ENCODE results near the gene PRKCE. TPM values are rescaled to one million over a fixed set of nuclear protein-coding genes. Genes with fewer than 3 reads are reported as not detected.
"Not testable (repeated sequence)": the region's sequence is repeated elsewhere in the genome, so short reads cannot be mapped to it uniquely, and the experiment has no call there.

PRKCE gene
- total RNA-seq, 1 donor from 2014 or later = 28.4 TPM

- no peak for DNase-seq (ENCODE audit: low read depth in 2 of 2)
Observed at GRCh38 chr2:45664635-45665261, 13.3 kb downstream of the PRKCE start.

DNA sequence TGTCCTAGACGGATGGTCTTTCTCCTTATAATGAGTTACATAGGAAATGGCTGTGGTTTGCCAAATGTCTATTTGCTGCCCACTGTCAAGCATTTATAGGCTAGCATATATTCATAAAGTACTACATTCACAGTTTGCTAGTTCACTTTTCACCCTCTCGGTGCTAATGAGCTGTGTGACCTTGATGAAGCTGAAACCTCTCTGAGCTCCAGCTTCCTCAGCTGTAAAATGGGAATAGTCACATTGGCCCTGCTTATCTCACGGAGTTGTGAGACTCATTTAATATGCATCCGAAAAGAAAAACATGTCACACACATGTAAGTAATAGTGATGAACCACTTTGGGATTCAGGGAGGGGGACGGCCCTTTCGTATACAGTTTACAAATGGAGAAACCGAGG lies 17.0 kb downstream of the PRKCE start:
- DNase-seq (ENCODE audit: low read depth in 2 of 2) = no peak

DNA sequence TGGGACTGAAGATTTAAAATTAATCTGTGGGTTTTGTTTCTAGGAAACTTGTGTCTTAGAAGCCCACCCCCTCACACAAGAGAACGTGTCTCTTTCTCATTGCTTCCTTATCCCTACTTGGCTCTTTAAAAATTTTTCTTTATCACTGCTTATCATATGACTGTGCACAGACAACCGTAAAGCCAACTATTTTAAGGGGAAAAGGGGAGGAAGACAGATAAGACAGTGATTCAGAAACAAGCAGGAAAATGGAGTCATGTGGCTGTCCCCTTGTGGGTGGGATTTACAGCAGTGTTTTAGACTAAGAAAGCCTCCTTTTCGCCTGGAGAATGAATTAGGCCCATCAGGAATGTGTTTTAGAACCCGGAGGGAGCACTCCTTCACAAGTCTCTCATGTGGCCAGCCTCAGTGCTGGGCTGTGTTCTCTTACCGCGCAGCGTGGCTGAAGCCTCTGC lies 17.6 kb downstream of the PRKCE start:
- peak; percentile 16 to 93 for DNase-seq (ENCODE audit: low read depth in 2 of 2)

DNA sequence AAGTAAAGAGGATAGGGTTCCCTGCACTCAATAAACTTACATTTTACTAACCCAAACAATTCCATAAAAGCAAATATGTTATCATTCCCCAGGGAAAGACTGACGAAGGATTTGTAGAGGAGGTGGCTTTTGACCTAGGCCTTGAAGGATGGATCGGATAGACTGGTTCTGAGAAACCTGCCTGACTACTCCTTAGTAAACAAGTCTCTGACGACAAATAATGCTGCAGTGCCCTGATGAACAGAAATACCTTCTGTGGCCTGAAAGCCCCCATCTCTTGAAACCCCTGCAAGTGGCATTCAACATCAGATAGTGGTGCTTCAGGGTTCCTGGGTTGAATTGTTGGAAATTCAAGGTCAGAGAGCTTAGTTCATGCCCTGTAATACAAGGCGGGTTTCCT lies 19.2 kb downstream of the PRKCE start:
- no peak for DNase-seq (ENCODE audit: low read depth in 2 of 2)

- DNase-seq (ENCODE audit: low read depth in 2 of 2) = no peak
Observed at GRCh38 chr2:45672138-45672537, 20.7 kb downstream of the PRKCE start.

- no peak for DNase-seq (ENCODE audit: low read depth in 2 of 2)
Observed at GRCh38 chr2:45674035-45674816, 22.8 kb downstream of the PRKCE start.

- DNase-seq (ENCODE audit: low read depth in 2 of 2) = no peak
Observed at GRCh38 chr2:45675263-45675812, 23.9 kb downstream of the PRKCE start.

- no peak for DNase-seq (ENCODE audit: low read depth in 2 of 2)
Observed at GRCh38 chr2:45676088-45676487, 24.6 kb downstream of the PRKCE start.

DNA sequence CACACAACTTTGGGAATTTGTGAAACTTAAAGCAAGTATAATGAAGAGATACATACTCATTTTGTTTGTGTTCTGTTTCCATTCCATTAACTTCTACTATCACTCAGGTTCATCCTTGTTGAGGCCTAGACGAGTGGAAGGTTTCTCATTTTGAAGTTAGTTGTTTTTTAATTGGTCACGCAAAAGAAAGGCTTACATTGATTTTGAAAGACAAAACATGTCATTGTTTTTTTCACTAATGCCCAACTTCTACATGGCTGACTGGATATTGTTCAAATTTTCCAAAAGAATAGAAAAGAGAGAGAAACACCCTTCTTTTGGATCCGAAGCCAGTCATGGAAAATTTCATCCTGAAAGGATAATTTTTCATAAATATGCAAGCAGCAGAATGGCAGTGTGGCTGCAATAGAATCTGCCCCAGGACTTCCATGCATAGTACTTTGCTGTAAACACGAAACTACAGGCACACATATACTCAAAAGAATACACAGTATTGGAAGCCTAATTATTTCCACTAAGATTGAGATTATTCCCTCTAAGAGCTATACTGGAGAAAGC lies 27.4 kb downstream of the PRKCE start:
- DNase-seq (ENCODE audit: low read depth in 2 of 2) = no peak

DNA sequence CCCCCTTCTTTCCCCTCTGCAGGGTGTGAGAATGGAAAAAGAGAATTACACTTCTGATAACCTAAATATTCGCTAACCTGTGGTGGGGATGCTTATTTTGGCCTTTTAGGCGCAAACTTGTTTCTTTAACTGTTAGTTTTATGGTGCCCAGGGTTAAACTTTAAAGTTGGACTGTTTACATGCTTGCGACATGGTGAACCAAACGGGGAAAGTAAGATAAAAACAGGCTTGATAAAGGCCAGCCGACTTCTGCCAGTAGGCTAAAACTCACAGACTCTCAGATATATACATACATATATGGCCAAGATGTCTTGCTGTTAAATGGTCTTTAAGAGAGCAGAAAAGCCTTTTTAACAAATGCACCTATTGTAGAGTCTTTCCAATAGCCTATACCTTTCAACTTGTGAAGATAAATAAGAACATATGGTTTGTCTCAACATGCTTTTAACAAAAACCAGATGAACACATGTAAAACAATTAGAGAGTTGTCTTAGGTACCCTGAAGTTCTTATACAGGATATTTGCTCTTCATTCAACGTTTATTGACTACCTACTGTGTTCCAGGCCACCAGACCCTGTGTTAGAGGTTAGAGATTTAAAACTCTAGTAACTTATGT lies 29.0 kb downstream of the PRKCE start:
- no peak for DNase-seq (ENCODE audit: low read depth in 2 of 2)

DNA sequence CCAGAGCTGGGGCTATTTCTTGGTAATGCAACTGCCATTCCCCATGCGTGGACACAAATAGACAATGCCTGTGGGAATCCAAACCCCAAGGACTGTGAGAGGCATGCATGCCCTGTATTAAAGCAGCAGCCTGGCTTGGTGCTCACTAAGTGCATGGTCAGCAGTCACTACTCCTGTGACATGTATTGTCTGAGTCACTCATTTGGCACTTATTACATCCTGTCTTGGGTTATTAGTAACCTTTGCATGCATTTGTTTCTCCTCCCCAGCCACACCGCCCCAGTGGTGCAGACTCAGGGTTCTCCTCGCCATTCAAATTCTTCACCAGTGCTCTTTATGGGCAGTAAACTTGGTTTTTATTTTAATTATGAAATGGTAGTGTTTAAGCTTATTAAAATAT lies 30.2 kb downstream of the PRKCE start:
- DNase-seq (ENCODE audit: low read depth in 2 of 2) = peak; percentile 84 to 91

- no peak for DNase-seq (ENCODE audit: low read depth in 2 of 2)
Observed at GRCh38 chr2:45683292-45683691, 31.8 kb downstream of the PRKCE start.

- DNase-seq (ENCODE audit: low read depth in 2 of 2) = no peak
Observed at GRCh38 chr2:45684756-45685155, 33.3 kb downstream of the PRKCE start.

- DNase-seq (ENCODE audit: low read depth in 2 of 2) = no peak
Observed at GRCh38 chr2:45685260-45685659, 33.8 kb downstream of the PRKCE start.

GRCh38 chr2:45687964-45688363 lies 36.5 kb downstream of the PRKCE start:
- no peak for DNase-seq (ENCODE audit: low read depth in 2 of 2)

DNA sequence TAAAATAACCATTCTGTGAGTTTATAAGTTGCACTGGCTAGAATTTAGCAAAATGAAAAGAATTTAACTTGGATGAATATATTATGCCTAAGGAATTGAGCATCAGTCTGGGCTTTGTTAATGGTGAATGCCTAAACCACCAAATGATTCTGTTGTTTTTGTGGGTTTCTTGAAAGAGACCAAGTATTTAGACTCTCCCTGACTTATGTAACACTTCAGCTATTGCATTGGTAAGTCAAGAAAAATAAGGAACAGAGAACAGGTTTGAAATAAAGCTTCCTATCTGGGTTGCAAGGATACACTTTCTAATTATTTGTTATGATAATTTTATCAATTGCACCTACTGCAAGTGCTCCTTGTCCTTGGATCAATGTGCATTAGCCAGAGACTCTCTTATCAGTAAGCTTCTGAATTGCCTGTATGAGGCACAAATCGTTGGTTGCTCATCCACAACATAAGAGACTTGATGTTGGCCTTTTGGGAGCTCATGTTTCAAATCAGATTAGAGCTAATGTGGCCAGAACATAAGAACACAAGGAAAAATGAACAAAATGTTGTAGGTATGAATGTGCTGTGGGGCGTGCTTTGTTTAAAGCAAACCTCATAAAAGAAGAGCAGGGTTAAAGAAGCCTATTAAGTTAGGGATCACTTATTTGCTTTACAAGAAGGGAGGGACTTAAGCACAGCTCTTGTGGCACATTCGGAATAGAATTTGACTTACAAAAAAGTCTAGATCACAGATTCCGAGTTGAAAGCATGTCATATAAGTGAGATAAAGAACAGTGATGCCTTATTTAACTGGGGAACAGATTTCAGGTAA lies 37.2 kb downstream of the PRKCE start:
- no peak for DNase-seq (ENCODE audit: low read depth in 2 of 2)

DNA sequence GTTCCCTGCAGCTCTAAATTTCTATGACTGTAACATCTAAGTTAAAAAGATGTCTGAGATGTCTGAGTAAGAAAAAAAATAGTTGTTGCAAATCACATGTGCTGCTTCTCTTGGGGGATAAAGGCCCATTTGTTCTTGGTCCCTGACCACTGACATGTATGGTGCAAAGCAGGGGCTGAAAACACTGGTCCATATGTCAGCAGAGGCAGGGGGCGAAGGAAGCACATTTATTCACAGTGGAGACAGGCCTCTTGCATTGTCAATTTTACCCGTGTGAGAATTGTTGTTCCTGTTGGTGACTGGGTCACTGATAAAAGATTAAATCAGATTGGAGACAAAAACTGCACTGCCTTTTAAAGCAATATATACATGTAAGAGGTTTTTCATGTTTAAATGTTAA lies 38.8 kb downstream of the PRKCE start:
- no peak for DNase-seq (ENCODE audit: low read depth in 2 of 2)

DNA sequence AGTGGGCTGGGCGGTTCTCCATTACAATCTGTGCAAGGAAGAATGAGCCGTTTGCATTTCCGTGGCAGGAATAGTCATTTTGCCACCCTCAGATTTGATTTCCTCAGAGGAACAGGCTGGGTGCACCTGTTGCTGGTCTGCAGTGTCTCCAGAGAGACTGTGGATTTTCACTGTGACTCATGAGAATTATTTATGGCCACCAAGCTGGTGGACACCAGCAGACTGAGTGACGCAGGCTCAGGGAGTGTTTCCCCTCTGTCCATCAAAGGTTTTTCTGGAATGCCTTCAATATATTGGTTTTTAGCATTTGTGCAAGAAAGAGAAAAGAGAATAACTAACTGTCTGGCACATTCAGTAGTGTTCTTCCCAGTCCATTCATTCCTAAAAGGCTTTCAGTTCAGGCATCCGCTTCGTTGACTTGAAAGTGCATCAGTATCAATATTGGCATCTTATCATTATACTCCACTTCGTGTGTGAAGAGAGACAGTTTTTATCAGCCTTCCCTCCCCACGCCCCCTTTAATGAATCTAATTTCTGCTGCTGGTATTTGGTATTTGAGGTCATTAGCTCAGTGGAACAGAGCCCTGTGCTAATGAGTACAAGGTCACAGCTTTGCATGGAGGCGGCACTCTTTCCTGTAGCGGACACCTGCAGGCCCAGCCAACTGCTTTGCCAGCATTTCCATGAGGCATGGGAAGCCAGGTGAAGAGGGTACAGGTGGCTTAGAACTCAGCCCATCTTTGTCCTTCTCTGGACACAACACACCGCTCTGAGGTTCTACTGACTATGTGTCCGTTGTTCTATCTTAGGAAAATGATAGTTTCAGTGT lies 39.9 kb downstream of the PRKCE start:
- peak in 1 of 2 donors; percentile 28 for DNase-seq (ENCODE audit: low read depth in 2 of 2)

- DNase-seq (ENCODE audit: low read depth in 2 of 2) = no peak
Observed at GRCh38 chr2:45692566-45692965, 41.1 kb downstream of the PRKCE start.

DNA sequence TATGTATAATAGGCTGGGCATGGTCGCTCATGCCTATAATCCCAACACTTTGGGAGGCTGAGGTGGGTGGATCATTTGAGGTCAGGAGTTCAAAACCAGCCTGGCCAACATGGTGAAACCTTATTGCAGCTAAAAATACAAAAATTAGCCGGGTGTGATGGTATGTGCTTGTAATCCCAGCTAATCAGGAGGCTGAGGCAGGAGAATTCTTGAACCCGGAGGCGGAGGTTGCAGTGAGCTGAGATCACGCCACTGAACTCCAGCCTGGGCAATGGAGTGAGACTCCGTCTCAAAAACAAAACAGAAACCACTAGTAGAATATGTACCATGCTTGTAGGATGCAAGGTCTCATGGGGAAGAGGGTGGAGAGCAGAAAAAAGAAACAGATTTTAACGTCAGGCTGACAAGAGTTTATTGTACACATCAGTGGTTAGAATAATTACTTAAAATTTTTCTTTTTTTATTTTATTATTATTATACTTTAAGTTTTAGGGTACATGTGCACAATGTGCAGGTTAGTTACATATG lies 44.1 kb downstream of the PRKCE start:
- DNase-seq (ENCODE audit: low read depth in 2 of 2) = not testable (repeated sequence)

Measured in dermis microvascular lymphatic vessel endothelial cell (primary cell).